ENCODE data around the gene MEIS2. TPM values are rescaled to one million over a fixed set of nuclear protein-coding genes. Genes with fewer than 3 reads are reported as not detected.

The MEIS2 gene
- total RNA-seq, 2 experiments from 2014 or later: not detected

GRCh38 chr15:36856339-36856973 lies 243.9 kb downstream of the MEIS2 start:
- H3K9me3 Mint-ChIP-seq: no peaks in the 10 kb centered on the region
- ChIA-PET CTCF (no interaction called here), POLR2A (no interaction called here)
- no peaks in the 10 kb centered on the region for H3K27me3 Mint-ChIP-seq
- H3K4me1 Mint-ChIP-seq: no peaks in the 10 kb centered on the region
- H3K36me3 Mint-ChIP-seq (ENCODE audit: low read depth): no peaks in the 10 kb centered on the region
- no peak overlapping the region for H3K4me3 Mint-ChIP-seq
- no peak overlapping the region for H3K27ac Mint-ChIP-seq
- no peak for DNase-seq

DNA sequence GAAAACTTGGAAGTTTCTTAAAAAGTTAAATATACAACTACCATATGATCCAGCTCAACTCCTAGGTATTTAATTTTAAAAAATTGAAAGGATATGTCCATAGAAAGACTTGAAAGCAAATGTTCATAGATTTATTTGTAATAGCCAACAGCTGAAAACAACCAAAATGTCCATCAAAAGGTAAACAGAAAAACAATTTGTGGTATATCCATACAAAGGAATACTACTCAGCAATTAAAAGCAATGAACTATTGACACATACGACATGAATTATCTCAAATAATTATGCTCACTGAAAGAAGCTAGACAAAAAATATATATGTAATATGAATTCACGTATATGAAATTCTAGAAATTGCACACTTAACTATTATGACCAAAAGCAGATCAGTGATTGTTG lies 249.5 kb downstream of the MEIS2 start:
- no peaks in the 10 kb centered on the region for H3K9me3 Mint-ChIP-seq
- no peak overlapping the region for H3K4me3 Mint-ChIP-seq
- H3K4me1 Mint-ChIP-seq: no peaks in the 10 kb centered on the region
- H3K27me3 Mint-ChIP-seq: no peaks in the 10 kb centered on the region
- no peak for DNase-seq
- POLR2A ChIA-PET: no interaction called here
- H3K36me3 Mint-ChIP-seq (ENCODE audit: low read depth): no peaks in the 10 kb centered on the region
- H3K27ac Mint-ChIP-seq: no peak overlapping the region
- CTCF ChIA-PET: no interaction called here

DNA sequence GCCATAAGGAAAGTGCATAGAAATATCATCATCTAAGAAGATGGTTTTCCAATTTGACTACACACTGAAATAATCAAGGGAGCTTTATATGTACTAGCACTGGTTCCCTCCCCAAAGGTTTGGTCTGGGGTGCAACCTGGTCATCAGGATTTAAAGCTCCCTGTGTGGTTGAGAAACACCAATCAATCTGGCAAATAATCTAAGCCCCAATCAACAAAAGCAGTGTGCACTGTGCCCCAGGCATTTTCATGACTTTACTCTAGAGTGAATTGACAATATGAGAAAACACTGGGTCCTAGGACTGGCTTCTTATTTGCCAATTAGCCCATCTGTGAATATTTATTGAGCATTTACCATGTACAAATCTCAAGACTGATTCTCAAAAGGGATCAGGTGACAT lies 255.1 kb downstream of the MEIS2 start:
- no peaks in the 10 kb centered on the region for H3K27me3 Mint-ChIP-seq
- no peak overlapping the region for H3K27ac Mint-ChIP-seq
- ChIA-PET CTCF (no interaction called here), POLR2A (no interaction called here)
- H3K4me3 Mint-ChIP-seq: no peak overlapping the region
- no peaks in the 10 kb centered on the region for H3K4me1 Mint-ChIP-seq
- no peaks in the 10 kb centered on the region for H3K36me3 Mint-ChIP-seq (ENCODE audit: low read depth)
- H3K9me3 Mint-ChIP-seq: no peaks in the 10 kb centered on the region
- DNase-seq: no peak

- no peaks in the 10 kb centered on the region for H3K9me3 Mint-ChIP-seq
- POLR2A ChIA-PET: no interaction called here
- DNase-seq: no peak
- H3K36me3 Mint-ChIP-seq (ENCODE audit: low read depth): no peaks in the 10 kb centered on the region
- H3K27me3 Mint-ChIP-seq: no peaks in the 10 kb centered on the region
- CTCF ChIA-PET: no interaction called here
- H3K27ac Mint-ChIP-seq: no peak overlapping the region
- H3K4me1 Mint-ChIP-seq: no peaks in the 10 kb centered on the region
- H3K4me3 Mint-ChIP-seq: no peak overlapping the region
Observed at GRCh38 chr15:36844534-36844998, 255.8 kb downstream of the MEIS2 start.

DNA sequence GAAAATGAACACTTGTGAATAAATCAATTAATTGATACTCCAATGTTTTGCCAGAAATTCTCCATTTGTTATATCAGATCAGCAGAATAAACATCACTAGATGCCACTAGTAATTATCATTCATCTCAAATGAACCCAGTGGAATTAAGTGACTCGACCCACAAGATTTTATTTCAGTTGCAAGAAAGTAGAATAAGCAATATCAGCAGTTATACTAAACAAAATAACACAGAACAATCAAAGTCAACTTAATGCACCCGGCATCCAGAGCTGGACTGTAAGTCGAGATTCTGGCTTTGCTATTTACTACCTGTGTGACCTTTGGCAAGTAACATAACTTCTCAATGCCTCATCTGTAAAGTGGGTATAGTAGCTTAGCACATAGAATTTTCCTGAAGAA lies 256.5 kb downstream of the MEIS2 start:
- H3K27ac Mint-ChIP-seq: no peak overlapping the region
- no peaks in the 10 kb centered on the region for H3K4me1 Mint-ChIP-seq
- H3K36me3 Mint-ChIP-seq (ENCODE audit: low read depth): no peaks in the 10 kb centered on the region
- no peak for DNase-seq
- no peaks in the 10 kb centered on the region for H3K27me3 Mint-ChIP-seq
- no peak overlapping the region for H3K4me3 Mint-ChIP-seq
- ChIA-PET CTCF (no interaction called here), POLR2A (no interaction called here)
- no peaks in the 10 kb centered on the region for H3K9me3 Mint-ChIP-seq

DNA sequence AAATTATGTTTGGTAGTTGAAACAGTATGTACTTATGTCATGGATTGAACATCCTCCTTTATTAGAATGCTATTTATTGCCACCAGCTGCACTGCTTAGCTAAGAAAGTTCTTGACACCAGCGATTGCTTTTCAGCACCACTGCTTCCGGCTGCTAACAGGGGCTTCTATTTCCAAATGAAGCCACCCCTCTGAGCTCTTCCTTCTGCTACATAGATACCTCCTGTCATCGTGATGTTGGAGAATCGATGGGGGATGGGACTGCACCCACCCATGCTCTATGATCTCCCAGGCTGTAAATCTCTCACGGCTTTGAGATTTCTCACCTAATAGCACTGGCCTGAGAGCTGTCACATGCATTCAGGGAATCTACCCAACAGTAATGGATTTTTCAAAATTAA lies 259.2 kb downstream of the MEIS2 start:
- H3K9me3 Mint-ChIP-seq: no peaks in the 10 kb centered on the region
- POLR2A ChIA-PET: no interaction called here
- no peaks in the 10 kb centered on the region for H3K4me1 Mint-ChIP-seq

More for the DNA sequence above, 259.2 kb downstream of the MEIS2 start:
- H3K27ac Mint-ChIP-seq: no peak overlapping the region
- H3K4me3 Mint-ChIP-seq: no peak overlapping the region
- H3K36me3 Mint-ChIP-seq (ENCODE audit: low read depth): no peaks in the 10 kb centered on the region
- CTCF ChIA-PET: no interaction called here
- no peaks in the 10 kb centered on the region for H3K27me3 Mint-ChIP-seq
- no peak for DNase-seq
